ENCODE results near the gene PBX3.

DNA sequence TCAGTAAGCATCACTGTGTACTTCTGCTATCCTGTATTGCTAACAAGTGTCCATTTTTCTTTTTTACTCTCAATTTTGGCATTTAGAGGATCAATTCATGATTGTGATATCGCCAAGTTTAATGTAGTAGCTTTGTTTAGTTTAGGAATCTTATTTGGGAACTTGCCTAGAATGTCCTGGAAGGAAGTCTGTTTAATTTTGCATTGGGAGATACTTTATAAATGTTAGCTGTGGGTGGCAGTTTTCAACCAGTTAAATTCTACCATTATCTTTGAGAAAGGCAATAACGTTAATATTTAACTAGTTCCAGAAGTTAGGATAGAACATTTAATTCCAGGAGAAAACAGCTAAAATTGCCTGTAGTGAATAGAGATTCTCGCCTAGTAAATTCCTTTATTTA lies 78.6 kb downstream of the PBX3 start:
- TF ChIP-seq ZFP1 (CRISPR knock-in tag; IDR thresholded peaks at IDR 0.05) (no peak), BMI1 (IDR thresholded peaks at IDR 0.05; ENCODE audit: low read length) (no peak), CTCF (IDR thresholded peaks at IDR 0.05 in 2 of 3, conservative IDR thresholded peaks at IDR 0.05 in 1 of 3; ENCODE audit: insufficient read depth in 2 of 3, low read depth in 1 of 3, low read length in 3 of 3) (no peak), STAT6 (CRISPR knock-in tag; IDR thresholded peaks at IDR 0.05) (no peak), HDAC8 (tag; IDR thresholded peaks at IDR 0.05) (no peak), ZSCAN29 (IDR thresholded peaks at IDR 0.05) (no peak), POLR2A (conservative IDR thresholded peaks at IDR 0.05) (no peak), NR4A1 (CRISPR knock-in tag; IDR thresholded peaks at IDR 0.05) (no peak), NR4A1 (tag; IDR thresholded peaks at IDR 0.05) (no peak), GABPB2 (CRISPR knock-in tag; conservative IDR thresholded peaks at IDR 0.05) (no peak), ZNF707 (CRISPR knock-in tag; conservative IDR thresholded peaks at IDR 0.05) (no peak), ZNF311 (CRISPR knock-in tag; IDR thresholded peaks at IDR 0.05) (no peak), NRF1 (conservative IDR thresholded peaks at IDR 0.05 in 1 of 2, IDR thresholded peaks at IDR 0.05 in 1 of 2) (no peak)
- TF ChIP-seq, protein P1, sequence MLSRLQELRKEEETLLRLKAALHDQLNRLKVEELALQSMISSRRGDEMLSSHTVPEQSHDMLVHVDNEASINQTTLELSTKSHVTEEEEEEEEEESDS (CRISPR knock-in tag; IDR thresholded peaks at IDR 0.05), result no peak
